ENCODE results near the gene SPECC1. TPM values are rescaled to one million over a fixed set of nuclear protein-coding genes. Genes with fewer than 3 reads are reported as not detected.

Gene SPECC1
- total and polyA plus RNA-seq, 2 of the 4 experiments (the other 2 are of a cell fraction), result 16.9 to 26.2 TPM

- peak; percentile 95 for TF ChIP-seq CTCF (conservative IDR thresholded peaks at IDR 0.05; ENCODE audit: low read depth, low read length)
- TF ChIP-seq POLR2A (IDR thresholded peaks at IDR 0.05; ENCODE audit: low read depth, low read length), result peak; percentile 43; the same call in 1 of the 2 replicates
- peak; percentile 96 for TF ChIP-seq RAD21 (IDR thresholded peaks at IDR 0.05; ENCODE audit: low read length)
Observed at GRCh38 chr17:20226814-20227482, 217.8 kb downstream of the SPECC1 start (continued).

Data from IMR-90 (cell line).